Amniotic epithelial cell (primary cell): ENCODE results near the gene PDCD2L.
"Not testable (repeated sequence)": the region's sequence is repeated elsewhere in the genome, so short reads cannot be mapped to it uniquely, and the experiment has no call there.

Source experiments
- DNase-seq: peaks from one replicate; pipeline ENCODE4 v3.0.0-alpha.2; 2010; ENCODE audit warnings: low read depth

Gene PDCD2L

DNA sequence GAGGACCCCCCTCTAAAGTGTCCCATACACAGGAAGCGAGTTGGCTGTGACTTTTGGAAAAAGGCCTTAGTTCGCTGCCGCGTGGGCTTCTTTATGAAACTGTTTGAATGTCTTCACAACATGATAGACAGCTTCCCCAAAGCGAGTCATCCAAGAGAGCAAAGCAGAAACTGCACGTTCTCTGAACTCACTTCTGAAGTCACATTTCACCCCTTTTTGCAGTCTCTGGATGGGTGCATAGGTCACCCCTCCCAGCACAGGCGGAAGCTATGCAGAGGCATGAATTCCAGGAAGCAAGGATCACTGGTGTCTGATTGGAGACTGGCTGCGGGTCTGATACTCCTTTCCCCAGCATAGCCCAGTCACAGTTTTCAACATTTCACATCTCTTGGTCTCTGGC is 28.6 kb upstream of the PDCD2L start:
- peak; percentile 73 for DNase-seq

GRCh38 chr19:34380639-34381241 is 23.5 kb upstream of the PDCD2L start:
- no peak for DNase-seq

DNA sequence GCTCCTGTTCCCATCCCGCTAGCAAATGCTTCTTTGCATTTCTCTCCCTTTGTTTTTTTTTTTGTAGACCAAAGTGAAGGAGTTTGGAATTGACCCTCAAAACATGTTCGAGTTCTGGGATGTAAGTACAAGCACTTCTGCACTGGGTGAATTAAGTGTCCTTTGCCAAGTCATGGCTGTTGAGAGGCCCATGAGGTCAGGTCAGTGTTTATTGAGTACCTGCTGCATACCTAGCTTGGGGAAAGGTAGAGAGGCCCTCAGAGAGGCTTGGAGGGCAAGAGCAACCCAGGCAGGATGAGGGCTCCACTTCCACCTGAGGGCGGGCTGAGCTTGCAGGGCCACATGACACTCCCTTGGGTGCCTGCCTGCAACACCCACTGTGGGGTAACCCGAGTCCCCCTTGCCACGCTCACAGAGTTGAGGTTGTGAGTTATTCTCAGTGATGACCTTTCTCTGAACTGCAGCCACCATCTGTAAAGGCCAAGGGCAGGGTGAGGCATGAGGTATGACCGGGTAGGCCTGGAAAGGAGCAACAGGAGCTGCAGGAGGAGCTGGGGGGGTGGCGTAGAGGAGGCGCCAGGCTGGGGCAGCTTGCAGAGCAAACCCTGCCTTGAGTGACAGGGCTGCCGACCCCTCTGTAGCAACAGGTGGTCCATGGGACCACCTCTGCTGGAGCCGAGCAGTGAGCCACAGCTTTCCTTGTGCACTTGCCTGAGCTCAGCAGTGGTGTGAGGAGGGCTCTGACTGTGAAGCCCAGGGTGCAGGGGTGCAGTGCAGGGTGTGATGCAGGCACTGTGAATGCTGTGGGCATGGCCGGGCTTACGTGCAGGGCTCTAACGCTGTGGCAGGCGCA is 22.6 kb upstream of the PDCD2L start:
- no peak for DNase-seq

- DNase-seq = no peak
These were observed 21.7 kb upstream of the PDCD2L start for GRCh38 chr19:34382471-34382870.

DNA sequence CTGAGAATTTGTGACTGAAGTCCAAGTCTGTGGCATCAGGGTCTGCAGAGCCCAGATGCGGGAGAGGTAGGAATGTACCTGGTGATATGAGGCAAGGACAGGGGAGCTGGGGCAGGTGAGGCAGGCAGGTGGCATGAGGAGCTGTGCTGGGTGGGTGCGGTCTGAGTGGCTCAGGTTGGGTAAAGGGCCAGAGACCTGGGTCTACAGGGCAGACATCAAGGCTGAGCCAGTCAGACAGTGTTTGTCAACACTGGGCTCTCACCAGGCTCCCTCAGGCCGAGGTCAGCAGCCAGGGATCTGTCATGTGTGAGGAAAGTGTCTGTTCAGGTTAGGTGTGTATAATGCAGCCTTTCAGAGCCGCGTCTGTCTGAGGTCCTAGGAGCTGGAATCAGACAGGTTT is 20.6 kb upstream of the PDCD2L start:
- DNase-seq = no peak

DNA sequence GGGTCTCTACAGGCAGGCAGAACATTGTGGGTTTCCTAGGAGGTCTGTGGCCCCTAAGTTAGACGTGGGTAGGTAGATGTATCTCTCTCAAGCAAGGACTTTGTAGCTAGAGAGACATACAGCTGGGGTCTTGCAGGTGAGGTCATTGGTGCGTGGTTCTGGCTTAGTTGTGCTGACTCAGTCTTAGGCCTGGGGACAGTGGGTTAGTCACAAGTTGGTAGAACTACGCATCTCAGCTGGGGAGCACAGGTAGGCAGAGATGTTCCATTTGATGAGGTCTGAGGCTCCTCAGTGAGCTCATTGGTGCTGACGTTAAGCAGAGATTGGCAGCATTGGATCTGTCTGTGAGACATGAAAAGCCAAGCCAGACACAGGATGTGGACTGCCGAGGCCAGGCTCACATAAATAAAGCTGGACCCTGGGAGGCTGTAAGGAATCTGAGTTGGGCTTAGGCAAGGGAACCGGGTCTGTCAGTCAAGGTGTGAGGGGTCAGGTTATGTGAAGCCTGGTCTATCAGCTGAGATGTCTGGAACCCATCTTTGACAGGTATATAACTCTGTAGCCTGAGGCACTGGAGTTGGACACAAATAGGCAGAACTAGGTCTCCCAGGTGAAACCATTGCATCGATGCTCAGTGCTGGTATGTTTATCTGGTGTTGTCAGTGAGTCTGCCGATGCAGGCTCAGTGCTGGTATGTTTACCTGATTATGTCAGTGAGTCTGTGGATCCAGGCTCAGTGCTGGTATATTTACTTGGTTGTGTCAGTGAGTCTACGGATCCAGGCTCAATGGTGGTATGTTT is 17.4 kb upstream of the PDCD2L start:
- no peak for DNase-seq

GRCh38 chr19:34387446-34387810 is 16.8 kb upstream of the PDCD2L start:
- no peak for DNase-seq

GRCh38 chr19:34388745-34389144 is 15.5 kb upstream of the PDCD2L start:
- not testable (repeated sequence) for DNase-seq

DNA sequence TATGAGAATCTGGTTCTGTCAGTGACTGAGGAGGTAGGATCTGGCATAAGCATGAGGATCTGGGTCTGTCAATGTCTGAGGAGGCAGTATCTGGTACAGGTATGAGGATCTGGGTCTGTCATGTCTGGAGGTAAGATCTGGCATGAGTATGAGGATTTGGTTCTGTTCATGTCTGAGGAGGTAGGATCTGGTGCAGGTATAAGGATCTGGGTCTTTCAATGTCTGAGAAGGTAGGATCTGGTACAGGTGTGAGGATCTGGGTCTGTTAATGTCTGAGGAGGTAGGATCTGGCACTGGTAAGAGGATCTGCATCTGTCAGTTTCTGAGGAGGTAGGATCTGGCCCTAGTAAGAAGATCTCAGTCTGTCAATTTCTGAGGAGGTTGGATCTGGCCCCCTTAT is 12.4 kb upstream of the PDCD2L start:
- DNase-seq = no peak

GRCh38 chr19:34393031-34393430 is 11.2 kb upstream of the PDCD2L start:
- no peak for DNase-seq

DNA sequence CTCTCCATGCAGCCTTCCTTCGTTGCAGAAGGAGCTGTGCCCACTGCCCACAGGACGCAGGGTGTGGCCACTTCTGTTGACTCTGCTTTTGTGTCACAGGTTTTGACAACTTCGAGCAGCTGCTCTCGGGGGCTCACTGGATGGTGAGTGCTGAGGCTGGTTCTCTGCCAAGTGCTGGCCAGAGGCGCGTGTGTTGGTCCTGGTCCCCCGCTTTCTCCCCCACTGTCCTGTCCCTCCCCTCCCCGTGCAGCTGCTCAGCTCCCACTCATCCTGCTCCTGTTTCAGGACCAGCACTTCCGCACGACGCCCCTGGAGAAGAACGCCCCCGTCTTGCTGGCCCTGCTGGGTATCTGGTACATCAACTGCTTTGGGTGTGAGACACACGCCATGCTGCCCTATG is 10.6 kb upstream of the PDCD2L start:
- no peak for DNase-seq

GRCh38 chr19:34397853-34398252 is 6.3 kb upstream of the PDCD2L start:
- peak; percentile 14 for DNase-seq

DNA sequence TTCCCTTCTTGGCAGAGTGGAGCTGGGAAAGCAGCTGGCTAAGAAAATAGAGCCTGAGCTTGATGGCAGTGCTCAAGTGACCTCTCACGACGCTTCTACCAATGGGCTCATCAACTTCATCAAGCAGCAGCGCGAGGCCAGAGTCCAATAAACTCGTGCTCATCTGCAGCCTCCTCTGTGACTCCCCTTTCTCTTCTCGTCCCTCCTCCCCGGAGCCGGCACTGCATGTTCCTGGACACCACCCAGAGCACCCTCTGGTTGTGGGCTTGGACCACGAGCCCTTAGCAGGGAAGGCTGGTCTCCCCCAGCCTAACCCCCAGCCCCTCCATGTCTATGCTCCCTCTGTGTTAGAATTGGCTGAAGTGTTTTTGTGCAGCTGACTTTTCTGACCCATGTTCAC is 4.3 kb upstream of the PDCD2L start:
- DNase-seq = no peak

- DNase-seq = not testable (repeated sequence)
These were observed 3.4 kb upstream of the PDCD2L start for GRCh38 chr19:34400844-34401243.

- DNase-seq = no peak
These were observed 2.1 kb upstream of the PDCD2L start for GRCh38 chr19:34402074-34402600.

DNA sequence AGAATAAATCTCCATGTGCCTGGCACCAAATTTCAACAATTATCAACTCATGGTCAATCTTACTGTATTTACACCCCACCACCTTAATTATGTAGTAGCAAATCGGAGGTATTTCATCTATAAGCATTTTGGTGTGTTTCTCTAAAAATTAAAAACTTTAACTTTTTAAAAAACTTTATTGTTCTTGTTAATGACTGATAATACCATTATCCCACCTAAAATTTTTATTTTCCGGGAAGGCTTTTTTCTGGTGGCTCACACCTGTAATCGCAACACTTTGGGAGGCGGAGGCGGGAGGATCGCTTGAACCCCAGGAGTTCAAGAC is 453 bp upstream of the PDCD2L start:
- DNase-seq = no peak

DNA sequence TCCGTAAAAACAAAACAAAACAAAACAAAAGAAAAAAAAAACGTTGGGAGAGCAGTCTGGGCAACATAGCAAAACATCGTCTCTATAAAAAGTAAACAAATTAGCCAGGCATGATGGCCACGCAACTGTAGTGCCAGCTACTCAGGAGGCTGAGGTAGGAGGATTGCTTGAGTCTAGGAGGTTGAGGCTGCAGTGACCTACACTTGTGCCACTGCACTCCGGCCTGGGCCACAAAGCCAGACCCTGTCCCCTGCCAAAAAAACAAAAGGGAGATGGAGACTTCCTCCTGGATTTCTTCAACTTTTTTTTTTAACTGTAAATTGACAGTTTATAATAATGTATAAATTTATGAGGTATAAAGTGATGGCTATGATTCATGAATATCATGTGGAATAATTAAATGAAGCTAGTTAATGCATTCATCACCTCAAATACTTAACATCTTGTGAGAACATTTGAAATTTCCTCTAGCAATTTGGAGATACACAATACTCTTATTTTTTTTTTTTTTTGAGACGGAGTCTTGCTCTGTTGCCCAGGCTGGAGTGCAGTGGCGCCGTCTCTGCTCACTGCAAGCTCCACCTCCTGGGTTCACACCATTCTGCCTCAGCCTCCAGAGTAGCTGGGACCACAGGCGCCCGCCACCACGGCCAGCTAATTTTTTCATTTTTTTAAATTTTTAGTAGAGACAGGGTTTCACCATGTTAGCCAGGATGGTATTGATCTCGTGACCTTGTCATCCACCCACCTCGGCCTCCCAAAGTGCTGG is 1.9 kb downstream of the PDCD2L start:
- no peak for DNase-seq

DNA sequence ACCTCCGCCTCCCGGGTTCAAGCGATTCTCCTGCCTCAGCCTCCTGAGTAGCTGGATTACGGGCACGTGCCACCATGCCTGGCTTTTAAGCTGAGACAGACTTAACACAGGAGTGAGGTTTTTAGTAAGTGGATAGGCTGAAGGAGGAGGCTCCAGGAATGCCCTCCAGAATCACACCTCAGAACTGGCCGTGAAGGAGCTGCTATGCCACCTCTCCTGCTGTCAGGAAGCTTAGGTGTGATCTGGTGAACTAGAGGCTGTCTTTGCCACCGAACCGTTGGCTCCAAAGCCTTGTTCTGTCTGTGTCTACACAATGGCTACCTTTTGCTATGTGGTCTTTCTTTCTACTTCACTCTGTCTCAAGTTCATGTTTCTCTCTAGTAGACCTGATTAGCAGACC is 4.2 kb downstream of the PDCD2L start:
- DNase-seq = no peak

- no peak for DNase-seq
These were observed 5.3 kb downstream of the PDCD2L start for GRCh38 chr19:34409189-34410164.

DNA sequence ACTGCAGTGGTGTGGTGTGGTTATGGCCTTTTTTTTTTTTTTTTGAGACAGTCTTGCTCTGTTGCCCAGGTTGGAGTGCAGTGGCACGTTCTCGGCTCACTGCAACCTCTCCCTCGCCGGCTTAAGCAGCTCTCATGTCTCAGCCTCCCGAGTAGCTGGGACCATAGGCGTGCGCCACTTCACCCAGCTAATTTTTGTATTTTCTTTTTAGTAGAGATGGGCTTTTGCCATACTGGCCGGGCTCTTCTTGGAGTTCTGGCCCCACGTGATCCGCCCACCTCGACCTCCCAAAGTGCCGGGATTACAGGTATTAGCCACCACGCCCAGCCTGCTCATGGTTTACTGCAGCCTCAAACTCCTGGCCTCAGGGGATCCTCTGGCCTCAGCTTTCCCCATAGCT is 7.0 kb downstream of the PDCD2L start:
- no peak for DNase-seq

GRCh38 chr19:34416021-34416545 is 11.9 kb downstream of the PDCD2L start:
- no peak for DNase-seq
